Choroid plexus epithelial cell (primary cell): ENCODE results near the gene ZNF865.
"Not testable (repeated sequence)": the region's sequence is repeated elsewhere in the genome, so short reads cannot be mapped to it uniquely, and the experiment has no call there.

ENCODE experiments used
- DNase-seq: peaks from one replicate; pipeline ENCODE4 v3.0.0-alpha.2; 2010; ENCODE audit warnings: low read depth
- H3K4me3 ChIP-seq: 2 replicates; pipeline ENCODE4 v1.5.1; 2011; ENCODE audit warnings: low read depth, mild to moderate bottlenecking, control low read depth, low read length, moderate library complexity
- CTCF ChIP-seq: conservative IDR thresholded peaks from 2 replicates; pipeline ENCODE4 v1.5.1; 2011; ENCODE audit warnings: low read depth, mild to moderate bottlenecking, control low read depth, inconsistent platforms, low read length, moderate library complexity

Gene ZNF865

DNA sequence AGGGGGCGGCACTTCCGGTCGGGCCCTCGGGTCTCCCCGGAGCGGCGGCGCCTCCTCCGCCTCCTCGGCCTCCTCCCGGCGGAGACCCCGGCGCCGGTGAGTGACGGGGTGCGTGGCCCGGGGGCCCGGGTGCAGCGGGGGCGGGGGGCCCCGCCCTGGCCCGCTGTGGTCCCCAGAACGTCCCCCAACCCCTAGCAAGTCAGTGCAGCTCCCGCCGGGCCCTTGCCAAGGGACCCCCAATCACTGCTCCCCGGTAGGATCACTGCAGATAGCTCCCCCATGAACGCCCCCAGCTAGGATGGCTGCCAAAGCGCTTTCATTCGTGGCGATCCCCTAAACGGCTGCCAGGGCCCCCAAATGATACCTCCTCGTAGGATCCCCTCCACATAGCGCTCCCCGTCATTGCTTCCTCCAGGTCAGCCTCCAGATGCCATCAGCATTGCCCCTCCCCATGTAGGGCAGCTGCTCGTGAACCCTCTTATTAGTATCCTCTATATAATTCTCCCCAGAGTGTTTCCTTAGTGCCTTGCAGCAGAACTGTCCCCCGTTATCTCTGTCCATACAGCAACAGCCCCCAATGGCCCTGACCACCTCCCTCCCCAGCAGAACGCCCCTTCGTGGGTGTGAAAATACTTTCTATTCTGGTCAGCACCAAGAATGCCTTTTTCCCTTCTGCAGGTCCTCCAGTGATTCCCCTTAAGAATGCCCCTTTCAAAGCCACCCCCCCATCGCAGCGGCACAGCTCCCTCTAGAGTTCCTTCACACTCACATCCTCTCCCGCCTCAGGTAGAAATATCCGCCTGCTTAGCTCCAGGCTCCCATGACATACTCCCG is at the start of gene ZNF865:
Gene ZNF865, plus strand, starts transcription at position 11 of the 834 bp plus-strand sequence. CDS start 7,972 bp downstream, outside the sequence.
- peak; percentile 95 for DNase-seq
- peak; percentile 92 for TF ChIP-seq CTCF
- peak within 1 kb of the TSS; percentile 84 for H3K4me3 ChIP-seq

GRCh38 chr19:55559684-55560083 is 45.8 kb upstream of the ZNF865 start:
- DNase-seq: no peak
- no peak overlapping the region for H3K4me3 ChIP-seq
- no peak for TF ChIP-seq CTCF

DNA sequence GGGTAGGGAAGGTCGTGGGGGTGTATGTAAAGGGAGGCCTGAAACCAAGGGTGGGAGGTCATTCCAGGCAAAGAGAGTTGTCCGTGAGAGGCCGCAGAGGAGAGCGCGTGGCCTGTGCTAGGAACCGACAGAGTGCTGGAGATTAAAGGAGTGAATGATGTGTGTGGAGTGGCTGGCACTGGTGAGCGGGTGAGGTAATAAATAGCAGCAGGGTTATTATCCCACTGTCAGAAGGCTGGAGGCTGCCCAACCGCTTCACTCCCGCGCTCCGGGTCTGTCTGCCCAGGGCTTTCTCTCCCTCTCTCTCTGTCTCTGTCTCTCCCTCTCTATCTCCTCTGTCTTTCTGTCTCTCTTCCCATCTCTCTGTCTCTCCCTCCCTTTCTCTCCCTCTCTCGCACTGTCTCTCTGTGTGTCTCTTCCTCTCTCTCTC is 42.2 kb upstream of the ZNF865 start:
- H3K4me3 ChIP-seq: no peak overlapping the region
- TF ChIP-seq CTCF: no peak
- DNase-seq: peak; percentile 13

GRCh38 chr19:55566823-55567222 is 38.6 kb upstream of the ZNF865 start:
- no peak for DNase-seq
- TF ChIP-seq CTCF: no peak
- no peak overlapping the region for H3K4me3 ChIP-seq

GRCh38 chr19:55567708-55568328 is 37.6 kb upstream of the ZNF865 start:
- no peak overlapping the region for H3K4me3 ChIP-seq
- DNase-seq: no peak
- TF ChIP-seq CTCF: no peak

- DNase-seq, H3K4me3 ChIP-seq: not testable (repeated sequence)
These were observed 36.0 kb upstream of the ZNF865 start for GRCh38 chr19:55569477-55569876.

- H3K4me3 ChIP-seq, DNase-seq: not testable (repeated sequence)
These were observed 31.5 kb upstream of the ZNF865 start for GRCh38 chr19:55573929-55574328.

GRCh38 chr19:55576746-55577145 is 28.7 kb upstream of the ZNF865 start:
- no peak for TF ChIP-seq CTCF
- no peak overlapping the region for H3K4me3 ChIP-seq
- DNase-seq: no peak
